HG02852 (cell line): Measurements from ENCODE around the gene GALNT8.

ENCODE experiments used
- ATAC-seq: cut with Tn5 transposase; IDR thresholded peaks from one replicate; pipeline ENCODE4 v1.9.1; 2021; ENCODE audit warnings: mild to moderate bottlenecking, moderate library complexity; ENCODE audit not compliant: unreplicated experiment

Gene GALNT8

GRCh38 chr12:4796216-4796615, 76.0 kb downstream of the GALNT8 start:
- no peak for ATAC-seq

- ATAC-seq, result no peak
Measured at GRCh38 chr12:4796694-4797482, 76.7 kb downstream of the GALNT8 start.

GRCh38 chr12:4800555-4800954, 80.4 kb downstream of the GALNT8 start:
- ATAC-seq, result no peak

- no peak for ATAC-seq
Measured at GRCh38 chr12:4802841-4803240, 82.6 kb downstream of the GALNT8 start.

- ATAC-seq, result no peak
Measured at GRCh38 chr12:4806439-4807115, 86.4 kb downstream of the GALNT8 start.

- no peak for ATAC-seq
Measured at GRCh38 chr12:4807116-4807783, 87.0 kb downstream of the GALNT8 start.

GRCh38 chr12:4807813-4808212, 87.6 kb downstream of the GALNT8 start:
- no peak for ATAC-seq

- no peak for ATAC-seq
Measured at GRCh38 chr12:4809013-4809448, 88.8 kb downstream of the GALNT8 start.

- ATAC-seq, result no peak
Measured at GRCh38 chr12:4809449-4810218, 89.4 kb downstream of the GALNT8 start.

GRCh38 chr12:4810219-4810671, 90.0 kb downstream of the GALNT8 start:
- ATAC-seq, result no peak

- no peak for ATAC-seq
Measured at GRCh38 chr12:4812624-4813327, 92.6 kb downstream of the GALNT8 start.

GRCh38 chr12:4813741-4814140, 93.5 kb downstream of the GALNT8 start:
- ATAC-seq, result no peak

- ATAC-seq, result no peak
Measured at GRCh38 chr12:4814485-4814884, 94.3 kb downstream of the GALNT8 start.

GRCh38 chr12:4816744-4817525, 96.7 kb downstream of the GALNT8 start:
- ATAC-seq, result no peak

- ATAC-seq, result no peak
Measured at GRCh38 chr12:4817880-4818279, 97.7 kb downstream of the GALNT8 start.

- no peak for ATAC-seq
Measured at GRCh38 chr12:4819654-4820053, 99.5 kb downstream of the GALNT8 start.

GRCh38 chr12:4820971-4821370, 100.8 kb downstream of the GALNT8 start:
- ATAC-seq, result no peak
